HuH-7.5 (cell line): ENCODE results near the gene SLC9A7.
A peak's percentile ranks its signal among the peaks of the same experiment; 100 is the strongest.

Experiments
- DNase-seq: peaks from one replicate; pipeline ENCODE4 v3.0.0; 2011; ENCODE audit warnings: low spot score

SLC9A7 gene

GRCh38 chrX:46602468-46603102 lies 156.3 kb downstream of the SLC9A7 start:
- DNase-seq: no peak

- no peak for DNase-seq
Observed at GRCh38 chrX:46601283-46601682, 157.6 kb downstream of the SLC9A7 start.

- no peak for DNase-seq
Observed at GRCh38 chrX:46599051-46599560, 159.8 kb downstream of the SLC9A7 start.

- DNase-seq: no peak
Observed at GRCh38 chrX:46597771-46598170, 161.1 kb downstream of the SLC9A7 start.

- DNase-seq: no peak
Observed at GRCh38 chrX:46597208-46597607, 161.7 kb downstream of the SLC9A7 start.

- no peak for DNase-seq
Observed at GRCh38 chrX:46595084-46595483, 163.8 kb downstream of the SLC9A7 start.

- DNase-seq: no peak
Observed at GRCh38 chrX:46589977-46590723, 168.8 kb downstream of the SLC9A7 start.

- DNase-seq: no peak
Observed at GRCh38 chrX:46588263-46588662, 170.7 kb downstream of the SLC9A7 start.

GRCh38 chrX:46587753-46588171 lies 171.2 kb downstream of the SLC9A7 start:
- no peak for DNase-seq

- DNase-seq: no peak
Observed at GRCh38 chrX:46587158-46587557, 171.8 kb downstream of the SLC9A7 start.

- DNase-seq: no peak
Observed at GRCh38 chrX:46584736-46585135, 174.2 kb downstream of the SLC9A7 start.

- DNase-seq: no peak
Observed at GRCh38 chrX:46582966-46583365, 176.0 kb downstream of the SLC9A7 start.

GRCh38 chrX:46582325-46582724 lies 176.6 kb downstream of the SLC9A7 start:
- no peak for DNase-seq

GRCh38 chrX:46580613-46581012 lies 178.3 kb downstream of the SLC9A7 start:
- DNase-seq: no peak

- DNase-seq: no peak
Observed at GRCh38 chrX:46579250-46579649, 179.7 kb downstream of the SLC9A7 start.

GRCh38 chrX:46577221-46578005 lies 181.5 kb downstream of the SLC9A7 start:
- DNase-seq: no peak

- no peak for DNase-seq
Observed at GRCh38 chrX:46576458-46576857, 182.5 kb downstream of the SLC9A7 start.

- no peak for DNase-seq
Observed at GRCh38 chrX:46575991-46576392, 182.9 kb downstream of the SLC9A7 start.

GRCh38 chrX:46575586-46575985 lies 183.3 kb downstream of the SLC9A7 start:
- no peak for DNase-seq

GRCh38 chrX:46574774-46575381 lies 184.0 kb downstream of the SLC9A7 start:
- no peak for DNase-seq

- peak; percentile 60 for DNase-seq
Observed at GRCh38 chrX:46573892-46574773, 184.8 kb downstream of the SLC9A7 start.
